Suppressor macrophage treated with lipopolysaccharide for 4 hours (primary cell): ENCODE results near the gene RAB31.

Source experiments
- DNase-seq: peaks from one replicate; pipeline ENCODE4 v3.0.0-alpha.2; 2020

The RAB31 gene

GRCh38 chr18:9792565-9793245 is 84.6 kb downstream of the RAB31 start:
- DNase-seq = peak; percentile 71

- peak; percentile 41 for DNase-seq
These were observed 87.9 kb downstream of the RAB31 start for GRCh38 chr18:9796011-9796410.

- DNase-seq = no peak
These were observed 88.9 kb downstream of the RAB31 start for GRCh38 chr18:9796935-9797549.

- DNase-seq = no peak
These were observed 94.3 kb downstream of the RAB31 start for GRCh38 chr18:9802175-9803062.

- DNase-seq = no peak
These were observed 95.1 kb downstream of the RAB31 start for GRCh38 chr18:9803063-9803697.

- DNase-seq = peak; percentile 34
These were observed 95.8 kb downstream of the RAB31 start for GRCh38 chr18:9803698-9804516.

- DNase-seq = peak; percentile 25
These were observed 96.5 kb downstream of the RAB31 start for GRCh38 chr18:9804517-9805104.

GRCh38 chr18:9806905-9807304 is 98.8 kb downstream of the RAB31 start:
- no peak for DNase-seq

- DNase-seq = no peak
These were observed 100.5 kb downstream of the RAB31 start for GRCh38 chr18:9808295-9809241.

GRCh38 chr18:9809697-9810096 is 101.6 kb downstream of the RAB31 start:
- no peak for DNase-seq

GRCh38 chr18:9810299-9810698 is 102.2 kb downstream of the RAB31 start:
- no peak for DNase-seq

- no peak for DNase-seq
These were observed 103.0 kb downstream of the RAB31 start for GRCh38 chr18:9810994-9811705.

- no peak for DNase-seq
These were observed 103.9 kb downstream of the RAB31 start for GRCh38 chr18:9811978-9812377.

- no peak for DNase-seq
These were observed 106.3 kb downstream of the RAB31 start for GRCh38 chr18:9814431-9814830.

- DNase-seq = no peak
These were observed 109.2 kb downstream of the RAB31 start for GRCh38 chr18:9817286-9817685.

GRCh38 chr18:9817725-9818422 is 109.8 kb downstream of the RAB31 start:
- DNase-seq = no peak

- no peak for DNase-seq
These were observed 110.3 kb downstream of the RAB31 start for GRCh38 chr18:9818423-9818734.

- DNase-seq = no peak
These were observed 112.0 kb downstream of the RAB31 start for GRCh38 chr18:9820127-9820526.

- no peak for DNase-seq
These were observed 112.6 kb downstream of the RAB31 start for GRCh38 chr18:9820719-9821118.
